ENCODE results near the gene LRRC38. TPM values are rescaled to one million over a fixed set of nuclear protein-coding genes. Genes with fewer than 3 reads are reported as not detected.

Gene LRRC38
- total RNA-seq, 2 donors from 2014 or later = 0.46 to 0.51 TPM

GRCh38 chr1:13549521-13549920 is 35.7 kb upstream of the LRRC38 start:
- no peaks in the 10 kb centered on the region for H3K9me3 Mint-ChIP-seq
- H3K36me3 Mint-ChIP-seq (ENCODE audit: low read depth) = no peaks in the 10 kb centered on the region
- no peak for TF ChIP-seq CTCF (conservative IDR thresholded peaks at IDR 0.05)
- no peak overlapping the region for H3K4me3 ChIP-seq (ENCODE audit: low read length)
- DNase-seq = no peak
- no peaks in the 10 kb centered on the region for H3K9me3 ChIP-seq (ENCODE audit: control insufficient read depth, low read length)
- H3K4me3 Mint-ChIP-seq = no peak overlapping the region
- H3K36me3 ChIP-seq (ENCODE audit: control insufficient read depth, insufficient read depth, low read length) = no peaks in the 10 kb centered on the region
- no peaks in the 10 kb centered on the region for H3K27me3 ChIP-seq (ENCODE audit: control insufficient read depth, insufficient read depth, low read length, poor library complexity, severe bottlenecking)
- no peak overlapping the region for H3K27ac ChIP-seq (ENCODE audit: low read depth, low read length)
- 80 to 83% methylated on average over 1 to 3 of the region's 3 CpGs for WGBS, 2 experiments (ENCODE audit: insufficient coverage in 1 of 2, insufficient read length in 1 of 2)
- H3K27me3 Mint-ChIP-seq (ENCODE audit: insufficient read depth) = peaks cover 11% of the 10 kb centered on the region
- H3K9ac ChIP-seq (ENCODE audit: extremely low read depth, low read length, poor library complexity, severe bottlenecking) = no peak overlapping the region
- H3K4me1 ChIP-seq (ENCODE audit: control insufficient read depth, insufficient read depth, low read length) = peaks cover 4% of the 10 kb centered on the region
- peaks cover 2% of the 10 kb centered on the region for H3K4me1 Mint-ChIP-seq
- H3K27ac Mint-ChIP-seq = no peak overlapping the region

- H3K27ac ChIP-seq (ENCODE audit: low read depth, low read length) = no peak overlapping the region
- 88 to 90% methylated on average over 4 to 6 of the region's 6 CpGs for WGBS, 2 experiments (ENCODE audit: insufficient coverage in 1 of 2, insufficient read length in 1 of 2)
- no peaks in the 10 kb centered on the region for H3K36me3 Mint-ChIP-seq (ENCODE audit: low read depth)
- peaks cover 11% of the 10 kb centered on the region for H3K27me3 Mint-ChIP-seq (ENCODE audit: insufficient read depth)
- H3K27ac Mint-ChIP-seq = no peak overlapping the region
- peaks cover 4% of the 10 kb centered on the region for H3K4me1 ChIP-seq (ENCODE audit: control insufficient read depth, insufficient read depth, low read length)
- peaks cover 2% of the 10 kb centered on the region for H3K4me1 Mint-ChIP-seq
- DNase-seq = no peak
- no peak overlapping the region for H3K4me3 ChIP-seq (ENCODE audit: low read length)
- H3K9me3 Mint-ChIP-seq = no peaks in the 10 kb centered on the region
- no peak overlapping the region for H3K4me3 Mint-ChIP-seq
- H3K9ac ChIP-seq (ENCODE audit: extremely low read depth, low read length, poor library complexity, severe bottlenecking) = no peak overlapping the region
- no peaks in the 10 kb centered on the region for H3K9me3 ChIP-seq (ENCODE audit: control insufficient read depth, low read length)
- no peaks in the 10 kb centered on the region for H3K27me3 ChIP-seq (ENCODE audit: control insufficient read depth, insufficient read depth, low read length, poor library complexity, severe bottlenecking)
- no peak for TF ChIP-seq CTCF (conservative IDR thresholded peaks at IDR 0.05)
- no peaks in the 10 kb centered on the region for H3K36me3 ChIP-seq (ENCODE audit: control insufficient read depth, insufficient read depth, low read length)
Observed at GRCh38 chr1:13549021-13549420, 35.2 kb upstream of the LRRC38 start.

GRCh38 chr1:13548281-13548680 is 34.5 kb upstream of the LRRC38 start:
- H3K27ac ChIP-seq (ENCODE audit: low read depth, low read length) = no peak overlapping the region
- 95% methylated on average over 6 of the region's 6 CpGs for WGBS, 2 experiments (ENCODE audit: insufficient coverage in 1 of 2, insufficient read length in 1 of 2)

More at GRCh38 chr1:13548281-13548680, 34.5 kb upstream of the LRRC38 start:
- Histone ChIP-seq H3K9me3 (ENCODE audit: control insufficient read depth, low read length) (no peaks in the 10 kb centered on the region), H3K4me1 (ENCODE audit: control insufficient read depth, insufficient read depth, low read length) (peaks cover 4% of the 10 kb centered on the region), H3K27me3 (ENCODE audit: control insufficient read depth, insufficient read depth, low read length, poor library complexity, severe bottlenecking) (no peaks in the 10 kb centered on the region), H3K4me3 (ENCODE audit: low read length) (no peak overlapping the region), H3K36me3 (ENCODE audit: control insufficient read depth, insufficient read depth, low read length) (no peaks in the 10 kb centered on the region), H3K9ac (ENCODE audit: extremely low read depth, low read length, poor library complexity, severe bottlenecking) (no peak overlapping the region)
- DNase-seq = no peak
- peaks cover 2% of the 10 kb centered on the region for H3K4me1 Mint-ChIP-seq
- no peak overlapping the region for H3K4me3 Mint-ChIP-seq
- TF ChIP-seq CTCF (conservative IDR thresholded peaks at IDR 0.05) = no peak
- no peaks in the 10 kb centered on the region for H3K9me3 Mint-ChIP-seq
- no peaks in the 10 kb centered on the region for H3K36me3 Mint-ChIP-seq (ENCODE audit: low read depth)
- H3K27me3 Mint-ChIP-seq (ENCODE audit: insufficient read depth) = peaks cover 11% of the 10 kb centered on the region
- no peak overlapping the region for H3K27ac Mint-ChIP-seq
